Activated T-cell treated with anti-CD3 and anti-CD28 coated beads for 24 hours (primary cell): ENCODE data around the gene ST8SIA1.

ENCODE experiments used
- DNase-seq: peaks from one replicate; pipeline ENCODE4 v3.0.0-alpha.2; 2020; ENCODE audit warnings: low read depth

ST8SIA1 gene

DNA sequence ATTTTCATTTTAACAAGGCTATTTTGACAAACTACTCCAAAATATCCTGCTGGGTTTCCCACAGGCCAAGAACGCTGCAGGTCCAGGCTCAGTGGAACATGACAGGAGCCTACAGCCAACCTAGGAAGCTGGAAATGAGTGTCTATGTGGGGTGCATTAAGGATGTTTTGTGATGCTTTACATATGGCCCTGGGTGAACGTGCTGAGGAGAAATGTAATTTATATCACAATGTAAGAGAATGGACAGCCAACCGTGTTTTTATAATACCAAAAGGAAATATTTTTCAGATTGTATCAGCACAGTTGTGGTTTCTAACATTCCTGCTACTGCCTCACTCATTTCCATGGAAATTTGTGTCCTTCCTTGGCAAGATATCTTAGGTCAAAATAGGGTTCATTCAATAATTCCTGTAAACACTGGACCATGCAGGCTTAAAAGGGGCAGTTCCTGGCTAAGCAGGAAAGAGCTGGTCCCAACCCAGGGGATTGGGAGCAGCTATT is 51.5 kb downstream of the ST8SIA1 start:
- no peak for DNase-seq

DNA sequence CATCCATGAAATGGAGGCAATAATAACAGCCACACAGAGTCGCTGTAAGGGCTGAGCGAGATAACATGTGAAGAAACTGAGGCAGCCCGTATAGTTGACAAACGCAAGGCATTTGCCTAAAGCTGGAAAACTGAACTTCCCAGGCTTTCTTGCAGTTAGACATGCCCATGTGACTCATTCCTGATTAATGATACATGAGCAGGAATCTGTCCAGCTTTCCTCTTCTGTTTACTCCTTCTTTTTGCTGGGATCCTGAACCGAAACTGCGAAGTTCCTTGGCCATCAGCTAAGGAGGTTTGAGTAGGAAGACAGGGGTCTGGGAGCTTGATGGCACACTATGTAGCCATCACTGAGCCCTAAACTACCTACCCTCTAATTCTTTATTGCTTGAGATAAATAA is 52.2 kb downstream of the ST8SIA1 start:
- no peak for DNase-seq

DNA sequence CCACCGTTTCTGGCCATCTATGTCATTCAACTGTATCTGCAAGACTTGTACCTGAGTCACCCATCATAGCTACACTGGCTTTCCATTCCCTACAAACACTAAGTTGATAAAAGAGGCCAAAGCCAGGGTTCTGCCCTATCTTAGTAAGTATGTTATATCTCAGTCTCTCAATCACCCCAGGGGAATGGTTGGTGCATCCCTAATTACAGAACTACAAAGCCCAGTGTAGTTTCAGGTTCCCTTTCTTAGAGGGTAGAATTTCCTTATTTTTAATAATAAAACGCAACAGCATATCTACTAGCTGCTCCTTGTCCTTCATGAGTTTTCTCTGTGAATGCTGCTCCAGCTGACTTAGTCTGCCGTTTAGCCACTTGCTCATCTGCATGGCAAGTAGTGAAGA is 57.6 kb downstream of the ST8SIA1 start:
- no peak for DNase-seq

DNA sequence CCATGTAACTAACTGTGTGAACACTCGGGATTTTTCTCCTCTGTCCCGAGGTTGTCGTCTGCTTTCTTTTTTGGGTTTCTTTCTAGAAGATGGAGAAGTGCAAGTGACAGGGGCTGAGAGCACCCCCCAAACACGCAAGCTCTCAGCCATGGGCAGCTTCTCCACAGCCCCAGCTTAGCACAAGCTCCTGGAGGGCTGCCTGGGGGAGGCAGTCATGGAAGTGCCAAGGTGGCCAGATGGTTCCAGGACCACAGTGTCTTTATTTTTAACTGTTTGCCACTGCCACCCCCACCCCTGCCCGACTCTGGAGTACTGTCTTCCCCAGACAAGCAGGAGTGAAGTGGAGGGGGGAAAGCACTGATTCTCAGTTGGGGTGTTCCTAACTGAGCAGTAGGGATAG is 58.2 kb downstream of the ST8SIA1 start:
- no peak for DNase-seq

DNA sequence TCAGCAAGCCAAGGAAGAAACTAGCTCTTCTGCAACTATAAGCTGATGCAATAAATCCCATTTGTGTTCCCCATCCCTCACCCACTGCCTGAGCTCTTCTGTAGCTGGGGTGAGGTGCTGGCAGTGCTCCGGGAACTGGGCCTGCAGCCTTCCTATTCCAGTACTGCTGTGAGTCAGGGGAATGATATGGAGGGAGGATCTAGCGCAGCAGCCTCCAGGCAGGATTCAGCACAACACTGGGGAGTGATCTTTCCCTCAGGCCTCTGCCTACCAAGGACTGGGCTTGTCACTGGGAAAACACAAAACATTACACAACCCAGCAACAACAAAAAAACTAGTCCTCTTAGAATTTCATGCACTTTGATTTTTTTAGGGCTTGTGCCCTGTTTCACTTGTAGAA is 58.7 kb downstream of the ST8SIA1 start:
- DNase-seq, result no peak

DNA sequence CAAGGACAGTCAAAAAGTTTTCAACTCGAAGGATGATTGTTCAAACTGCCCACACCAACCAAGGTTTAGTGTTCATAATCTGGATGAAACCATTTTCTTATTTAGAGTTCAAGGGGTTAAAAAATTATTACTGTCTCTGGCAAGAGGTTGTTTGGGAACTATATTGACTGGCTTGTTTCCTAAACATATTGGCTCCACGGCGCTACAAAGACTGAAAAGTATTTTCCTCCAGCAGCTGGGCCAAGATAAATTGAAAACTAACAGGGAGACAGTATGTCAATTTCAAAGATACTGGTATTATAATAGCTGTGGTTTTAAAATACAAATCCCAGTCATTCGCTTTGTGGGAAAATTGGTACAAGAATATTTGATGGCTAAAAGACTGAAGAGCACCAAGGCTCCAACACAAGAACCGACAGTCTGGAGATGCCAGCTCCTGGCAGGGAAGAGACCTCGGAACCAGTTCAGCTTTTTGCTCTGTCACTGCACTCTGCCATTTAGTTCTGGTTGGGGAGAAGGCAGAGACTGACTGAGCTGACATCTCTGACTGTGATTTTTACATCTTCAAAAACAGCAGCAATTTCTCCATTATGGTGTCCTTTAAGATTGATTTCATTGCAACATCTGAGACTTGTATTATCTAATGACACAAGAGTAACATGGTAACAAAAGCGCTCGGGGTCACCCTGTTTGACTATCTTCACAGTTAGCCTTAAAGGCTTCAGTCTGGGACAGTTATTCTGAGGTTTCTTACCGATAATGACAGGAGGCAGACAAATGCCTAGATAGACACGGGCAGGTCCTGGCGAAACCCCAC is 62.0 kb downstream of the ST8SIA1 start:
- no peak for DNase-seq

DNA sequence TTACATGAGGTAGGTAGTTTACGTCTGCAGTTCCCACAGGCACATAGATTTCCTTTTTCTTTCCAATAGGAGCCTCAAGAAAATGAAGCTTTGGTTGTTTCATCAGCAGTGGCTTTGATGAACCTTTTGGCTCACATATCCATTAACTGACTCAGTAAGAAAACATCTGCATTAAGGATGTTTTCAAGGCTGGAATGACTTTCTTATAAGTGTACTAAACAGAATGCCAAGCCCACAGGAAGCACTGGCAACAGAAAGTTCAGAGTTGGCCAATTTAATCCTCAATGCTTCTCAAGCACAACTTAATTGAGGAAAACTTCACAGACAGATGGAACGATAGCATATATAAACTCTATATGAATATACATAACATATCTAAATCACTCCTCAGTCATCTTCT is 63.5 kb downstream of the ST8SIA1 start:
- no peak for DNase-seq

DNA sequence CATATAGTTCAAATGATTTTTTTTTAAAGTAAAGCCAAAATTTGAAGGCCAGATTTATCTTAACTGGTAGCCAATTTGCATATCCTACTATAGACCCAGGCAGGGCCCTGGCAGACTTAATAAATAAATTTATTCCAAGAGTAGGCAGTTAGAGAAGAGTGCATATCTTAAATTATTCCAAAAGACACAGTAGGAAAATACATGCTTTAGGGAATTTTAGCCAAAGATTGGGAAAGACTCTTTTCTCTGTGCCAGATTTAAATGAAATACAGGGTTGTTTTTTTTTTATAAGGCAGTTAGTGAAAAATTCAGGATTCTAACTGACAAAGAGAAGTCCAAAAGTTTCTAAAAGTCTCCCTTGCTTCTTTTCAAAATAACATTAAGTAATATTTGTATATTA is 65.5 kb downstream of the ST8SIA1 start:
- DNase-seq, result no peak

DNA sequence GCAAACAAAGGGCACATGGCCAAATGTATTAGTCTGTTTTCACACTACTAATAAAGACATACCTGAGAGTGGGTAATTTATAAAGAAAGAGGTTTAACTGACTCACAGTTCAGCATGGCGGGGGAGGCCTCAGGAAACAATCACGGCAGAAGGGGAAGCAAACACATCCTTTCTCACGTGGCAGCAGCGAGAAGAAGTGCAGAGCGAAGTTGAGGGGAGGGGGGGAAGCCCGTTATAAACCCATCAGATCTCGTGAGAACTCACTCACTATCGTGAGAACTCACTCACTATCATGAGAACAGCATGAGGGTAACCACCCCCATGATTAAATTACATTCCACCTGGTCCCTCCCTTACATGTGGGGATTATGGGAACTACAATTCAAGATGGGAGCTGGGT is 66.1 kb downstream of the ST8SIA1 start:
- no peak for DNase-seq

DNA sequence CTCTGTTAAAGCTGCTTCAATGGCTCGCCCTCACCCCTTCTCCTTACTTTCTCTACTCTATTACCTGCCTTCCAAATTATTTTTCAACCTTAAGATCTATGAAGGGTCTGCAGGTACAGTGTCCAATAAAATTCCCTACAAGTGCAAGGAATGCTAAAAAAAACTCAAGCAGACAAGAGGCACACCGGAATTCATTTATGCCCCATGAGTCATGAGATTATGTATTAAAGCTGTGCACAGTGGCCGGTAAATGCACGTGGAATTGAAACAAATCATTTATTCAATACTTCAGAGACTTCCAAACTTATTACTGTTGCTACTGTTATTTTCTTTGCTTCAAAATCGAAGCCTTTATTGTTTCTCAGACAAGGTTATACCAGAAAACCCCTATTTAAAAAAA is 68.4 kb downstream of the ST8SIA1 start:
- DNase-seq, result no peak

DNA sequence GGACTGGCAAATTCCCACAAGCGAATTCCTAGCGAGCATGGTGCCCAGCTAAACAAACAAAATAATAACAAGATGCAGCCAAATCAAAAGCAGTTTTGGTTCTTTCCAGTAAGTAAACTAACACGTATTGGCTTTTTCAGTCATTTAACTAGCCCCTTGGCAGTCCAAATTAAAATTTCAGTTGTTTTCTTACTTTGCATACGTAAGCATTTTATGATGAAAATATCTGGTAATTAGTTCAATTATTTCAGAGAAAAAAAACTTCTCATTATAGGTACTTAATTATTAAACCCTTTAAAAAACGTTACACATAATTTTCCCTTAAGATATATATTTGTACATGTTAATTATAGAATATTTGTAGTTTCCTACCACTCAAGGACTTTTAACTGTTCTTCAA is 70.1 kb downstream of the ST8SIA1 start:
- no peak for DNase-seq

DNA sequence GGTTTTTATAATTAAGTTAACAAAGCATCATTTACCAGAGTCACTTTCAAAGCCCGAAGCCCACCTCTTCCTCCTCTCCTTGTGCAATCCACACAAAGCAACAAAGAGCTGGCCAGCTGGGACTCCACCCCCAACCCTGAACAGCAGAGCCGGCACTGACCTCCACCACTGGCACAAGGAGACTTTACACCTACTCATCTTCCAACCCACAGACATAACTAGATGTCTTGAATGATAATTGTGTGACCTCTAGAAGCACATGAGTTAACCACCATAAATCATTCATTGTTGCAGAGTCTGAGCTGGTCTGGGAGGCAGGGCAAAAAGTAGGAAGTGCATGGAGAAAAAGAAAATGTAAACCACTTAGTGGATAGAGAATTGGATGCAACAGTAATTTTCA is 72.2 kb downstream of the ST8SIA1 start:
- no peak for DNase-seq

DNA sequence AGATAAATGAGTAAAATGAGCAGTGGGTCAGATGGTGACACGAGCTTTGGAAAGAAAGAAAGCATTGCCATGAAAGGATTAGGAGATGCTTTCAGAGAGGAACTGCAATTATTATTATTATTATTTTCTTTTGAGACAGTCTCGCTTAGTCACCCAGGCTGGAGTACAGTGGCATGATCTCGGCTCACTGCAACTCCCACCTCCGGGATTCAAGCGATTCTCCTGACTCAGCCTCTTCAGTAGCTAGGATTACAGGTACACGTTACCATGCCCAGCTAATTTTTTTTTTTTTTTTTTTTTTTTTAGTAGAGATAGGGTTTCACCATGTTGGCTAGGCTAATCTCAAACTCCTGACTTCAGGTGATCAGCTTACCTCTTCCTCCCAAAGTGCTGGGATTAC is 77.4 kb downstream of the ST8SIA1 start:
- no peak for DNase-seq

DNA sequence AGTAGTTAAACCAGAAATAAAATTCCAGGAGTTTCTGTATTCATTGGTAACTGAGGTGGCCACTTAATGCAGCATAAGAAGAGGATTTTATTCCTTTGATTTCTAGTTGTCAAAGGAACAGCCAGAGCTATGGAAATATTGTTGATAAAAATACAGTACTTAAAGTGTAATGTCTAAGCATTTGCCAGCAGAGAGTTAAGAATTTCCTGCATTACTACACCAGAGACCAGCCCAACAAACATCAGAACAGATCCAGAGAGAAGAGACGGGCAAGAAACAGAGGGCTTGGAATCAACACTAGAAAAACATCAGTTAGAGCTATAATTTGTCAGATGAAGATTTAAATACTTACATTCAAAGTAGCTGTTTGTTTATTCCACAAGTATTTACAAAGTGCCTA is 77.9 kb downstream of the ST8SIA1 start:
- no peak for DNase-seq

DNA sequence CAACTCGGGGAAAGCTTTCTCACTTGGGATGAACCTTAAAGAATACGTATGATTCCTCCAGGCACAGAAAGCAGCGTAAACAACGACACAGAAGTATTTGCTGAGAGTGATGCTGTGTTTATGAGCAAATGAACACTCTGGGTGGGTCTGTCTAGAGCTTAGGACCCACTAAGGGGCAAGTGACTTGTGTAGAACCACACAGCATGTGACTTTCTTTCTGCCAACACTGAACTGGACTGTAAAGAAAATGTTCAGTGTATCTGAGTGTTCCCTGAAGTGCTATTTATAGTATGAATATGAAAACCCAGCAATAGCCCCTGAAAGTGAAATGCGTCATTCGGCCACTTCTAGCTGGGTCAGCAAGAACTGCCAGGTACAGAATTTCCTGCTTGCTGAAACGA is 78.5 kb downstream of the ST8SIA1 start:
- no peak for DNase-seq

DNA sequence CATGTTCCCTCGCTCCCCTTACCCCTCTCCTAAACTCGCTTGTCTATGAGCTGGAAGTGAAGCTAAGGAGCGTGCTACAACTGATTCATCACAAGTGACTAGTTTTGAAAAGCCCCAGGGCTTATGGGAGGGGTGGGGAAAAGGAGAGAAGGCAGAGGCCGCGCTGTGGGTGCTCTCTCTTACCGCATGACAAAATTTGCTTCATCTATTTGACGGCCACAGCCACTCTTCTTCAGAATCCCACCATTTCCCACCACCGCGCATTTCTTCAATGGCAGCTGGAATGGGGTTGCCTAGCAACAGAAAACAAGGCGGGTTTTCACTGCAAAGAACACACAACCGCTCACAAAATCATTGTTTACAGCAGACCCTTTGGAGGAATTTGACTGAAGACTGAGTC is 79.4 kb downstream of the ST8SIA1 start:
- no peak for DNase-seq

DNA sequence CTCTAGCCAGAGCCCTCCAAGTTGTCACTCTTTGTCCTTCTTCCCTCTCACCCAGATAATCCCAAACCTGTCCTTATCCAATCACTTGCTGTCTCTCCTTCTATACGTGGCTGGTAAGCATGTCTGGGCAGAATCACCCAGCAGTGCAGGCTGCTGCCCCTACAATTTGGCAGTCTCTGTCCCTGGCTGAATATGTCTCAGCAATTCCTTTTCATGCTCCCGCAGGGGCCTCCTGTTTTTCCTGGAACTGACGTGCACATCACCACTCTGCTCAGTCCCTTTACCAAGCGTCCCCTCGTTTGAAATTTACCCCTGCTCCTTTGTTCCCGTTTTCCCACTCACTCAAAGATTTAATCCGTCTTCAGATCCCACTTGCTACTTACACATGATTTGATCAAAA is 80.0 kb downstream of the ST8SIA1 start:
- DNase-seq, result no peak

DNA sequence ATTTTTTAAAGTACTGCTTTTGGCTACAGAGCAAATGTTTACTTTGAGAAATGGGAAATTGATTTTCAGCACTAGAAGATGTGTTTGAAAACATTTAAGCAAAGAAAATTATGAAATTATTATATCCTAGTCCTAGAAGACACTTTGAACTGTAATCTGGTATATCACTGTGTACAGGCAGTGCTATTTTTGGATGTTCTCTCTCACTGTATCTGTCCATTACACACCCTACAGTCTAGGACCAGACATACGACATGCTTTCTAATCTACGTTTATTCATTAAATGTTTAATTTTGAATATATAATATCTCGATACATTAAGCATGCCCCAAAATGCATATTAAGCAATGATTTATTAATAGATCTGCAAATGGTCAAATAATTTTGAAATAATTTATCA is 82.5 kb downstream of the ST8SIA1 start:
- DNase-seq, result no peak

DNA sequence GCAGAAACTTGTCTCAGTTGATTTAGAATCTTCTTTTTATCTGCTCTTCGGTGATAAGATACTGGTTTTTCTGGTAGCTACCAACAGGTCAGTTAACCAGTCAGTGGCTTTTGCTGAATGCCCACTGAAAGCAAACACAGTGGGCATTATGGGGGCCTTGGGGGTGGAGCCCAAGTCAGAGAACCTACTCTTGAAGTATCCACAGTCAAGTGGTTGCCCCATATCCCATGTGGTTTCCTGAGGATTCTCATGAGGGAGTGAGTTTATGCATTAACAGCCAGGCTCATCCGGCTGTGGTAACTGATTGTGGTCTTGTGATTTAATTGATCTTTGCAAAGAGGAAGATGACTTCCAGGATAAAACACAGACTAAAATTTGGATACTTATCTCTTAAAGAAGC is 83.7 kb downstream of the ST8SIA1 start:
- no peak for DNase-seq

DNA sequence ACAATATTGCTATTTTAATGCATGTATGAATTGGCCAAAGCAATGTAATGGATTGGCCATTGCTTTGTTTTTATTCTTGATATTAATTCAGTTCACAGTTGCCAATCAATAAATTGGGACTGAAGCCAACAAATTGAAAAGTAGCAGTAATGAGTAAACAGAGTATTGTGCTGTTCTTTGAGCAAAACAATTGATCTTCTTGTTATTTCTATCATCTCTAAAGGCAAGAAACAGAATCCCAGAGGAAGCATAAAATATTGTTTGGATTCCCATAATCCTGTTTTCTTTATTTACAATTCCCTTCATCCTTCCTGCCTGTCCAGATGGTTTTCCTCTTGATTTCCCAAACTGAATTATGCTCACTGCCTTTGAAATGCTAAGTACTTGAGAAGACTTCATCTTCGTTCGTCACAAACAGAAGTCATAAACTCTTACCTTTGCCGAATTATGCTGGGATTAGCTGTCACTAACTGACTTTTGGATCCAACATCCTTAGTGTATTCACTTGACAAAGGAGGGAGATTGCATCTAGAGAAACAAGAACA is 85.9 kb downstream of the ST8SIA1 start:
- no peak for DNase-seq

DNA sequence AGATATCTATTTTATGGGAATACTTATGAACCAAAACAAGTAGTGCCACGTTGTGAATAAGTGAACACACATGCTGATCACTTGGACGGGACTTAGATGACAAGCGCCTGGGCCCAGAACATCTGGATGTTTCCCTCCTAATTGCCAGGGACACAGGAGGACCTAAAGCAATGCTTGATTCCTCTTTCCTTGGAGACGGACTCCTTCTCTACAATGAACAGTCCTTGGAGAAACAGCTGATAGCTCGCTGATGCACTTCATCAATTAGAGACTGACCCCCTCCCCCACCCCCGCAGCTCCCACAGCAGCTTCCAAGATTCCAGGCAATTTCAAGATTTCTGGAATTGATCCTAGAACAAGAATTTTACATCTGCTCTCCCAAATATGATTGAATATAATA is 86.4 kb downstream of the ST8SIA1 start:
- no peak for DNase-seq

DNA sequence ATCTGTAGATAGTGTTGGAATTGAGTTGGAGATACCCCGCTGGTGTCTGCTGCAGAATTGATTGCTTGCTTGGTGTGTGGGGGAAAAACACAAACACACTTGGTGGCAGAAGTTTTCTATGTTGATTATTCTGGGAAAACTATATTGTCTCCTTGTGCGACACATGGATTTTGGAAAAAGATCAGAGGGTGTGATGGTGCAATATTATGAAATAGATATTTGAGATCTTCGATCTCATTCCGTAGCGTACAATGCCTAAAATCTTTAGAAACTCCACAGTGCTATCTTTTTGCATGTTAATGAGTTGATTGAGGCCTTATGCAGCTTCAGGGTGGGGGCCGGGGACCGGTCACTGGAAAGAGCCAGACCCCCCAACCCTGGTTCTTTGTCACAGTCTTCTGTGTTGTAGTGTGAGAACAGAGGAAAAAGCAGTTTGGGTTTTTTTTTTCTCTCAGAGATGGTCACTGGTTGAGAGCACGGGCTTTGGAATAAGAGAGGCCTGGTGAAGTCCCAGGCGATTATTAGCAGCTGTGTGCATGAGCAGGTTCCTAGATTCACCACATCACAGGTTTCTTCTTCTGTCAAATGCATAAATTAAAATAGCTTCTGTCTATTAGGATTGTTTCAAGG is 88.2 kb downstream of the ST8SIA1 start:
- DNase-seq, result no peak

DNA sequence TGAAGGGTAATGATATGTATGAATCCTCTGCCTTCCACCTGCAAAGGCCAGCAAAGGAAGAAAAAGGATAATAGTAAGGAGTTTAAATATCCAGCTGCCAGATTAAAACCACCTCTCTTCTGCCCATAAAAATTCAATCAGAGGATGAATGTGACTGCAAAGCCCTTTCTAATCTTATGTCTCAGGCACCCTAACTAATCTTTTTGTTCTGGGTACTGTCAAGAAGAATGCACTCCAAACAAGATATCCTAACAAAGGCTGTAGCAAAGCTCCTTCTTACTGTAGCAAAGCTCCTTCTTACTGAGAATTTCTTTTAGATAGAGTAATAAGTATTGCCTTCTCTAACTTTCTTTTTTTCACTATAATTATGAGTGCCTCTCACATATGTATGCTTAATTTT is 91.8 kb downstream of the ST8SIA1 start:
- DNase-seq, result no peak

DNA sequence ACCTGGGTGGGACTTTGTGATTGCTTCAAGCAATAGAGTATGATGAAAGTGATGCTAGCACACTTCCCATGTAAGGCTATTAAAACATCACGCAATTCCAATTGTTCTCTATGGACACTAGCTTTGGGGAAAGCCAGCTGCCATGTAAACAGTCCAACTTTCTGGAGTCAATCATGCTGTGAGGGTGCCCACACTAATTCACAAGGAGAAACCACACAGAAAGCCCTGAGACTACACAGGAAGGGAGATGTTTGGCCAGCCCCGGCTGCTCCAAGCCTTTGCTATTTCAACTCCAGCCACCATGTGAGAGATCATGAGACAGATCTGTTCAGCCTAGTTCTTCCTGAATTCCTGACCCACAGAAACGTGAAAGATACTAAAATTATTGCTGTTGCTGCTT is 96.3 kb downstream of the ST8SIA1 start:
- DNase-seq, result no peak
